Activated CD4-positive, CD25-positive, alpha-beta regulatory T cell treated with anti-CD3 and anti-CD28 coated beads, Interleukin-2, amount 50 U/mL, for 72 hours (primary cell): Measurements from ENCODE around the gene CHMP1A.
"Not testable (repeated sequence)": the region's sequence is repeated elsewhere in the genome, so short reads cannot be mapped to it uniquely, and the experiment has no call there.

ENCODE experiments used
- DNase-seq: peaks from one replicate; pipeline ENCODE4 v3.0.0; 2021

The CHMP1A gene

GRCh38 chr16:89657442-89658220, at the start of gene CHMP1A, which contains the start of gene SPATA33:
Gene CHMP1A, minus strand, starts transcription at chr16:89657708. Its CDS starts 120 bp downstream, at chr16:89657588.
Gene SPATA33, plus strand, starts transcription at chr16:89657836. Its CDS starts 76 bp downstream, at chr16:89657912.
- peak; percentile 96 for DNase-seq

- DNase-seq, result no peak
These were observed 49.2 kb upstream of the CHMP1A start for GRCh38 chr16:89706518-89707260.

- DNase-seq, result no peak
These were observed 47.5 kb upstream of the CHMP1A start for GRCh38 chr16:89705006-89705405.

GRCh38 chr16:89704281-89704680, 46.8 kb upstream of the CHMP1A start:
- DNase-seq, result no peak

- DNase-seq, result peak; percentile 96
These were observed 44.2 kb upstream of the CHMP1A start, which contains the start of gene SPATA2L for GRCh38 chr16:89701425-89702406. Gene SPATA2L, minus strand, starts transcription at chr16:89701705. Its CDS starts 473 bp downstream, at chr16:89701232.

GRCh38 chr16:89700649-89701424, 43.3 kb upstream of the CHMP1A start:
- DNase-seq, result peak; percentile 59

- peak; percentile 97 for DNase-seq
These were observed 42.7 kb upstream of the CHMP1A start for GRCh38 chr16:89700100-89700648.

- DNase-seq, result not testable (repeated sequence)
These were observed 42.2 kb upstream of the CHMP1A start for GRCh38 chr16:89699629-89700099.

GRCh38 chr16:89698717-89699116, 41.2 kb upstream of the CHMP1A start:
- not testable (repeated sequence) for DNase-seq

- no peak for DNase-seq
These were observed 40.3 kb upstream of the CHMP1A start for GRCh38 chr16:89697616-89698331.

GRCh38 chr16:89697161-89697615, 39.7 kb upstream of the CHMP1A start:
- no peak for DNase-seq

- DNase-seq, result no peak
These were observed 39.2 kb upstream of the CHMP1A start for GRCh38 chr16:89696670-89697128.

- DNase-seq, result no peak
These were observed 38.6 kb upstream of the CHMP1A start for GRCh38 chr16:89695875-89696669.

GRCh38 chr16:89695086-89695874, 37.8 kb upstream of the CHMP1A start:
- DNase-seq, result no peak

GRCh38 chr16:89694784-89695085, 37.2 kb upstream of the CHMP1A start:
- DNase-seq, result not testable (repeated sequence)

- DNase-seq, result no peak
These were observed 36.6 kb upstream of the CHMP1A start for GRCh38 chr16:89693931-89694783.

- no peak for DNase-seq
These were observed 35.8 kb upstream of the CHMP1A start for GRCh38 chr16:89693289-89693731.
